Measurements from ENCODE around the gene SPNS2. TPM values are rescaled to one million over a fixed set of nuclear protein-coding genes. Genes with fewer than 3 reads are reported as not detected.

The SPNS2 gene
- total and polyA plus RNA-seq, 10 of the 15 experiments (the other 5 are each of a cell fraction or from before 2014, with no cell fraction given) = 0.04 to 1.1 (median 0.23) TPM; not detected in 2

DNA sequence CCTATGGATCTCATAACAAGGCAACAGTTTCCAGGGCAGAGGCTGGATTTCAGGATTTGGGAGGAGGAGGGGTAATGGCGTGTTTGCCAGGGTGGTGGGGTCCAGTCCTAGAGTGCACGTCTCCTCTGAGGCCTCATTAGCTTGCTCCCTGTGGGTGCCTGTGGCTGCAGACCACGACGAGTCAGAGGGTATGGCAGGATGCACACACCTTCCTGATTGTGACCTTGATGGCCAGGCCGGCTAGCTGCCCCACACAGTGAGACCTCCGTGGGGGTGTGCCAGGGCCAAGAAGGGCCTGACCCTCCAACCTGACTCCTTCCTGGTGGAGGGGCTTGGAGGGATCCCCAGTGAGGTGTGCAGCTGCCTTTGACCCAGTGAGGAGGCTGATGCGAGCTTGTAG is 81.6 kb downstream of the SPNS2 start:
- FAIRE-seq (no peak), DNase-seq (ENCODE audit: low read depth, low spot score) (no peak), ATAC-seq (no peak)
- H3K4me1 ChIP-seq (ENCODE audit: control insufficient read depth, insufficient read depth, low read length) = no peaks in the 10 kb centered on the region
- H3K9ac ChIP-seq (ENCODE audit: control insufficient read depth, insufficient read depth, low read length) = no peak overlapping the region
- SMC1A ChIA-PET (ENCODE audit: uncharacterized antibody, unreplicated experiment) = no interaction called here
- CTCF ChIA-PET = interaction anchor here (1.0 to 1.7 kb wide), 2 partner anchors 12 to 68 kb away, joined by 4 to 6 read pairs; no protein-coding TSS in a partner anchor
- no peak overlapping the region for H3K4me3 ChIP-seq
- POLR2A ChIA-PET = no interaction called here
- 18% methylated on average over 7 of the region's 7 CpGs for WGBS (ENCODE audit: insufficient coverage, insufficient replicate concordance, low lambda C conversion rate, missing lambda C conversion rate)
- no peak overlapping the region for H3K4me2 ChIP-seq (ENCODE audit: control insufficient read depth, insufficient read depth)
- no peaks in the 10 kb centered on the region; the same call in 2 of the 3 replicates for H3K9me3 ChIP-seq (replicated peaks; ENCODE audit: control insufficient read depth, insufficient read depth, low read length)
- BruUV-seq (replicated peaks) = no TSS peak
- TF ChIP-seq SUZ12 (IDR thresholded peaks at IDR 0.05; ENCODE audit: unreplicated experiment) (no peak), CBX5 (IDR thresholded peaks at IDR 0.05; ENCODE audit: low read depth) (no peak), RCOR1 (conservative IDR thresholded peaks at IDR 0.05; ENCODE audit: low read depth, low read length) (no peak), CBFB (IDR thresholded peaks at IDR 0.05; ENCODE audit: low read depth) (no peak), RBBP5 (conservative IDR thresholded peaks at IDR 0.05) (no peak), ZNF24 (IDR thresholded peaks at IDR 0.05) (no peak), SIN3A (IDR thresholded peaks at IDR 0.05; ENCODE audit: low read depth, low read length) (no peak), BCL11A (IDR thresholded peaks at IDR 0.05; ENCODE audit: low read depth, low read length) (no peak), ZSCAN29 (IDR thresholded peaks at IDR 0.05) (no peak), MXI1 (IDR thresholded peaks at IDR 0.05; ENCODE audit: low read depth, low read length) (no peak), RAD21 (IDR thresholded peaks at IDR 0.05; ENCODE audit: insufficient read depth, low read depth, low read length) (no peak), BACH1 (IDR thresholded peaks at IDR 0.05; ENCODE audit: borderline replicate concordance) (no peak), IKZF1 (conservative IDR thresholded peaks at IDR 0.05) (no peak), PML (IDR thresholded peaks at IDR 0.05; ENCODE audit: low read length) (no peak)
- TF ChIP-seq, protein P1, sequence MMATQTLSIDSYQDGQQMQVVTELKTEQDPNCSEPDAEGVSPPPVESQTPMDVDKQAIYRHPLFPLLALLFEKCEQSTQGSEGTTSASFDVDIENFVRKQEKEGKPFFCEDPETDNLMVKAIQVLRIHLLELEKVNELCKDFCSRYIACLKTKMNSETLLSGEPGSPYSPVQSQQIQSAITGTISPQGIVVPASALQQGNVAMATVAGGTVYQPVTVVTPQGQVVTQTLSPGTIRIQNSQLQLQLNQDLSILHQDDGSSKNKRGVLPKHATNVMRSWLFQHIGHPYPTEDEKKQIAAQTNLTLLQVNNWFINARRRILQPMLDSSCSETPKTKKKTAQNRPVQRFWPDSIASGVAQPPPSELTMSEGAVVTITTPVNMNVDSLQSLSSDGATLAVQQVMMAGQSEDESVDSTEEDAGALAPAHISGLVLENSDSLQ (IDR thresholded peaks at IDR 0.05) = no peak
- TF ChIP-seq, protein P2, sequence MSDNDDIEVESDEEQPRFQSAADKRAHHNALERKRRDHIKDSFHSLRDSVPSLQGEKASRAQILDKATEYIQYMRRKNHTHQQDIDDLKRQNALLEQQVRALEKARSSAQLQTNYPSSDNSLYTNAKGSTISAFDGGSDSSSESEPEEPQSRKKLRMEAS (IDR thresholded peaks at IDR 0.05; ENCODE audit: low read depth, low read length) = no peak
- TF ChIP-seq, protein P3, sequence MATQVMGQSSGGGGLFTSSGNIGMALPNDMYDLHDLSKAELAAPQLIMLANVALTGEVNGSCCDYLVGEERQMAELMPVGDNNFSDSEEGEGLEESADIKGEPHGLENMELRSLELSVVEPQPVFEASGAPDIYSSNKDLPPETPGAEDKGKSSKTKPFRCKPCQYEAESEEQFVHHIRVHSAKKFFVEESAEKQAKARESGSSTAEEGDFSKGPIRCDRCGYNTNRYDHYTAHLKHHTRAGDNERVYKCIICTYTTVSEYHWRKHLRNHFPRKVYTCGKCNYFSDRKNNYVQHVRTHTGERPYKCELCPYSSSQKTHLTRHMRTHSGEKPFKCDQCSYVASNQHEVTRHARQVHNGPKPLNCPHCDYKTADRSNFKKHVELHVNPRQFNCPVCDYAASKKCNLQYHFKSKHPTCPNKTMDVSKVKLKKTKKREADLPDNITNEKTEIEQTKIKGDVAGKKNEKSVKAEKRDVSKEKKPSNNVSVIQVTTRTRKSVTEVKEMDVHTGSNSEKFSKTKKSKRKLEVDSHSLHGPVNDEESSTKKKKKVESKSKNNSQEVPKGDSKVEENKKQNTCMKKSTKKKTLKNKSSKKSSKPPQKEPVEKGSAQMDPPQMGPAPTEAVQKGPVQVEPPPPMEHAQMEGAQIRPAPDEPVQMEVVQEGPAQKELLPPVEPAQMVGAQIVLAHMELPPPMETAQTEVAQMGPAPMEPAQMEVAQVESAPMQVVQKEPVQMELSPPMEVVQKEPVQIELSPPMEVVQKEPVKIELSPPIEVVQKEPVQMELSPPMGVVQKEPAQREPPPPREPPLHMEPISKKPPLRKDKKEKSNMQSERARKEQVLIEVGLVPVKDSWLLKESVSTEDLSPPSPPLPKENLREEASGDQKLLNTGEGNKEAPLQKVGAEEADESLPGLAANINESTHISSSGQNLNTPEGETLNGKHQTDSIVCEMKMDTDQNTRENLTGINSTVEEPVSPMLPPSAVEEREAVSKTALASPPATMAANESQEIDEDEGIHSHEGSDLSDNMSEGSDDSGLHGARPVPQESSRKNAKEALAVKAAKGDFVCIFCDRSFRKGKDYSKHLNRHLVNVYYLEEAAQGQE (IDR thresholded peaks at IDR 0.05; ENCODE audit: low read depth, low read length) = no peak
- RAD21 ChIA-PET (ENCODE audit: unreplicated experiment) = no interaction called here
- H3K27ac ChIP-seq (ENCODE audit: control insufficient read depth, insufficient read depth) = no peak overlapping the region
- no peaks in the 10 kb centered on the region; the same call in 1 of the 2 replicates for H4K20me1 ChIP-seq (ENCODE audit: control insufficient read depth, insufficient read depth)
- H3K79me2 ChIP-seq (ENCODE audit: control insufficient read depth, insufficient read depth, low read length) = no peaks in the 10 kb centered on the region
- no peak overlapping the region for H2AFZ ChIP-seq (ENCODE audit: control insufficient read depth, low read depth, low read length)
- H3K27me3 ChIP-seq (replicated peaks in 1 of 2; ENCODE audit: control insufficient read depth in 2 of 2, insufficient read depth in 2 of 2, low read length in 1 of 2) = peaks cover 7 to 8% of the 10 kb centered on the region in 2 experiments; a peak in 3 of 4 replicates
- H3K36me3 ChIP-seq (ENCODE audit: control insufficient read depth in 2 of 2, insufficient read depth in 2 of 2, low read length in 1 of 2) = no peaks in the 10 kb centered on the region
- intact Hi-C loops (cut with micrococcal nuclease; ENCODE audit: unreplicated experiment) = no loop called here
- in situ Hi-C loops (cut with MboI) = no loop called here
